HG02981 (cell line): ENCODE data around the gene ARHGAP8.
"Not testable (repeated sequence)": the region's sequence is repeated elsewhere in the genome, so short reads cannot be mapped to it uniquely, and the experiment has no call there.

Source experiments
- ATAC-seq: cut with Tn5 transposase; IDR thresholded peaks from one replicate; pipeline ENCODE4 v1.9.1; 2021; ENCODE audit warnings: mild to moderate bottlenecking, moderate library complexity; ENCODE audit not compliant: unreplicated experiment

Gene ARHGAP8

GRCh38 chr22:44738347-44738715 is 14.0 kb upstream of the ARHGAP8 start:
- ATAC-seq: no peak

- ATAC-seq: no peak
These were observed 13.4 kb upstream of the ARHGAP8 start for GRCh38 chr22:44739024-44739423.

GRCh38 chr22:44739666-44740065 is 12.7 kb upstream of the ARHGAP8 start:
- not testable (repeated sequence) for ATAC-seq

- ATAC-seq: no peak
These were observed 12.1 kb upstream of the ARHGAP8 start for GRCh38 chr22:44740307-44740706.

GRCh38 chr22:44741929-44742328 is 10.4 kb upstream of the ARHGAP8 start:
- ATAC-seq: no peak

GRCh38 chr22:44743247-44743646 is 9.1 kb upstream of the ARHGAP8 start:
- ATAC-seq: no peak

- no peak for ATAC-seq
These were observed 8.6 kb upstream of the ARHGAP8 start for GRCh38 chr22:44743804-44744211.

- no peak for ATAC-seq
These were observed 6.3 kb upstream of the ARHGAP8 start for GRCh38 chr22:44745853-44746789.

- ATAC-seq: not testable (repeated sequence)
These were observed 4.6 kb upstream of the ARHGAP8 start for GRCh38 chr22:44747784-44748127.

GRCh38 chr22:44748524-44748923 is 3.9 kb upstream of the ARHGAP8 start:
- no peak for ATAC-seq

- ATAC-seq: no peak
These were observed 1.9 kb upstream of the ARHGAP8 start for GRCh38 chr22:44750481-44750880.

GRCh38 chr22:44753189-44754042 is 1.0 kb downstream of the ARHGAP8 start:
- no peak for ATAC-seq

GRCh38 chr22:44754998-44755397 is 2.6 kb downstream of the ARHGAP8 start:
- ATAC-seq: no peak

- no peak for ATAC-seq
These were observed 3.0 kb downstream of the ARHGAP8 start for GRCh38 chr22:44755417-44755816.

GRCh38 chr22:44755956-44756361 is 3.6 kb downstream of the ARHGAP8 start:
- ATAC-seq: no peak

GRCh38 chr22:44758344-44758973 is 6.1 kb downstream of the ARHGAP8 start:
- no peak for ATAC-seq

- ATAC-seq: no peak
These were observed 6.6 kb downstream of the ARHGAP8 start for GRCh38 chr22:44759001-44759400.

- ATAC-seq: no peak
These were observed 7.3 kb downstream of the ARHGAP8 start for GRCh38 chr22:44759430-44760310.

- ATAC-seq: no peak
These were observed 8.1 kb downstream of the ARHGAP8 start for GRCh38 chr22:44760476-44760875.

- no peak for ATAC-seq
These were observed 8.7 kb downstream of the ARHGAP8 start for GRCh38 chr22:44761025-44761424.
